KBM-7 (cell line): ENCODE results near the gene SMOC1.

ENCODE experiments used
- DNase-seq: peaks from one replicate; pipeline ENCODE4 v3.0.0-alpha.2; 2015
- in situ Hi-C: fragments of 300-500 bp; cut with MboI; formaldehyde crosslinking; loops from 2 replicates; pipeline ENCODE4 v1.14.3; 2020; ENCODE audit warnings: low sequenced_read_pairs, low pct_unique_long_range_greater_than_20kb, mixed read lengths

The SMOC1 gene

DNA sequence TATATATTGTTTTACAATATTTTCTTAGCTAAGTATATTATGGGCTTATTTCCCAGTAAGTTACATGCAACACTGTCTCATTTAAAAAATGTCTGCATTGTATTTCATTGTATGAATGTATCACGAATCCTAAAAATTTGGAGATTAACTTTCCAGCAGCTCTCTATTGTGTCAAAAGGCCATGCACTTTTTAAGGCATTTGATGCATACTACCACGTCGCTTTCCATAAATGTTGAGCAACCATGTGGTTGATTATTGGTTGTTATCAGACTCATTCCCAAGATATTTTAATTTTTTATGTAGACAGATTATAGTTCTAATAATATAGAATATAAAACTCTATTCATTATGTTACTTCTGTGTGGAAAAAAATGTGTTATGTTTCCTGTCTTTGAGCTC lies 79.9 kb downstream of the SMOC1 start:
- no peak for DNase-seq
- in situ Hi-C loops, result no loop called here

DNA sequence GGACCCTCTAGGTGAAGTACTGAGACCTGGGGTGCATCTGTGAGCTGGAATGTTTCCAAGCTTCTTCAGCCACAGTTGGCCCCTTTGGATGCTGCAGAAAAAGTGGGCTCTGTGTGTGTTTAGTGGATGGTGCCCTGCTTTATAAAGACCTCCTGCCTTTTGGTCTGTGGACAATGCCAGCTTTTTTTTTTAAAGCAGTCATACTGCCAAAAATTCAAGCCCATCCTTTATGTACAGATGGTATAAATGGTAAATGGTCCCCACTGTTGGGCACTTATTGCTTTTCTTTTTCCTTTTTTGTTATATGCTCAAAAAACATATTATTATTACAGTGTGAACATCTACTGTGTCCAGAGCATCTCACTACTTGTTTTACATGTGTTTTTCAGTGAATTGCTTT lies 81.1 kb downstream of the SMOC1 start:
- in situ Hi-C loops, result no loop called here
- DNase-seq, result no peak

DNA sequence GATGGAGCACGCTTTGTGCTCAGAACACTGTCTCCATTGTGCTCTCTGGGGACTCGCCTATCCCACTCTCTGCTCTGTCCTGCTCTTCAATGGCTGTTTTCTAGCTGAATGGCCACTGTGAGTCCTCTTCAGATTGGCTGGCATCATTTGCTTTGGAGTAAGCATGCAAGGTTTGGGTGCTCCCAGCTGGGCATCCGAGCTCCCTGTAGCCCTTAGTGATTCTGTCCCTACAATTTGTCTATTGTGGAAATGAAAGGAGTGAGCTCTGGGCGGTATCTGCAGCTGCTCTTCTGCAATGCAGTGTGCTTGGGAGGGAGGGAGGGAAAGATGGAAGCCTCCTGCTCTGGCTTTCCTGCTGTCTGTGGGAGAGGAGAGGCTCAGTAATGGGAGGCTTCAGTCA lies 84.8 kb downstream of the SMOC1 start:
- in situ Hi-C loops, result no loop called here
- DNase-seq, result no peak

DNA sequence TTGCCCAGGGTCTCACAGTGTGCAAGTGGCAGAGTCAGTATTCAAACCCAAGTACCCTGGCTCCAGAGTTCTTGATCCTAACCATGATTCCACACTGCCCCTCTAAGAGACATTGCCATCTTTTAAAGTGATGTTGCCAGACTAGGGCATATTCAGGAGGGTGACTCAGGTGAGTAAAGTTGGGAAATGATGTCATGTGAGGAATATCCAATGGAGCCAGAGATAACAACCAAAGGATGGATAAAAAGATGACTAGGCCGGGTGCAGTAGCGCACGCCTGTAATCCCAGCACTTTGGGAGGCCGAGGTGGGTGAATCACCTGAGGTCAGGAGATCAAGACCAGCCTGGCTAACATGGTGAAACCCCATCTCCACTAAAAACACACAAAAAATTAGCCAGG lies 85.6 kb downstream of the SMOC1 start:
- no peak for DNase-seq
- in situ Hi-C loops, result no loop called here

DNA sequence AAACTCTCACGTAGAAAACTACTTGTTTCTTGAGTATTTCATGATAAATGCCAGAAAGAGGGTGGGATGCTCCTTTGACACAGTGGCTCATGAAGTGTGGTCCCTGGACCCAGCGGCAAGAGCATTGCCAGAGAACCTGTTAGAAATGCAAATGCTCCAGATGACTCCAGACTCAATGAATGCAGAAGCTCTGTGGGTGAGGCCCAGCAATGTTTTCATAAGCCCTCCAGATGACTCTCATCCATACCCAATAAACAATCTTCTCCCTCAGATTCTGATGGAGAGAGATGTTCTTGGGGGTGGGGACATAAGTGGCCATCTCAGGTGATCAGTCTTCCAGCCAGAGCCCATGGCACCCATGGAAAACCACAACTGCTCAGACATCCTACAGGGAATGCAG lies 88.9 kb downstream of the SMOC1 start:
- in situ Hi-C loops, result no loop called here
- DNase-seq, result no peak

DNA sequence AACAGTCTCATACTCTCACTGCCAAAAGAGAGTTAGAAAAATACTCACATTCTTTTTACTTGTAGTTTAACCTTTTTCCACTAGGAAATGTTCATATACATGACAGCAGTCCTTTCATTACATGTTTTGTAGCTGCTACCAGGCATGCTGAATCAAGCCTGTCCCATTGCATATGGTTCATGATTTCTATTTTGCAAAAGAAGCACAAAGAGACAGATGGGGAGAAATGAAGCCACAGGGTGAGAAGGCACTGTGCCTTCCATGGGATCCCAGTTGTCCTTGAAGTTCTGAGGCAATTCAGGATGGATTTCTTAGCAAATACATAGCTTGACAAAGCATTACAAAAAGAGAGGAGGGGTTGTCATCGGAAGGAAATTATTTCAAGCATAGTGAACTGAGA lies 89.5 kb downstream of the SMOC1 start:
- no peak for DNase-seq
- in situ Hi-C loops, result no loop called here

DNA sequence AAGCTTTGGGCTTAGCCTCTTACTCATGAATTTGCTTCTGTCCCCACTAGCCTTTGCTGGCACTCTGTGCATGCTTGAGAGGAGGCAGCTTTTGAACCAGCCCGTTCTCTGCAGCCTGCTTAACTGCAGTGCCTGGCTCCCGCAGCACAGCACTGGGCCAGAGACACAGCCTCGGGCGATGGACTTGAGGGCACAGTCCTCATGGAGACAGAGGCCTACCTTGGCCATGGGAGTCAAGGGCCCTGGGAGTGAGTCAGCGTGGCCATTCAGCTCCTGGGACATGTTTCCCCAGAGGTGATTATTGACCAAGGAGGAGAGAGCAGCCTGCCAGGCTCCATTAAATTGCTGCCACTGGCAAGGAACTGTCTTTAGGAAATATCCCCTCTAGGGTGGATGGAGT lies 93.5 kb downstream of the SMOC1 start:
- no peak for DNase-seq
- in situ Hi-C loops, result no loop called here

DNA sequence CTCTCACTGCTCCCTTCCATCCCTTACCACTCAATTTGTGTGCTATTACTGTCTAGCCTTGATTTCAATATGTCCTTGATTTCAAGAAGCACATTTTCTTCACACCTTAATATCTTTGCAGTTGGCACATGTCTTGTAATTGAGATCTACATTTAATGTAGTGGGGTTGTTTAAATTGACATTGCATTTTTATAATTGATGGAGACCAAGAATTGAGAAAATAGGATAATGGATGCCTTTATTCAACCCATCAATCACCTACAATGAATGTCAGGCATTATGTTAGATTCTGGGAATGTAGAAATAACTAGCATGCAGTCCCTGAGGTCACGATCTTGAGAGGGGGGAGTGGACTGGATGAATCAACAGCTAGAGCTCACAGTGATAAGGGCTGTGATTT lies 94.6 kb downstream of the SMOC1 start:
- no peak for DNase-seq
- in situ Hi-C loops, result no loop called here

DNA sequence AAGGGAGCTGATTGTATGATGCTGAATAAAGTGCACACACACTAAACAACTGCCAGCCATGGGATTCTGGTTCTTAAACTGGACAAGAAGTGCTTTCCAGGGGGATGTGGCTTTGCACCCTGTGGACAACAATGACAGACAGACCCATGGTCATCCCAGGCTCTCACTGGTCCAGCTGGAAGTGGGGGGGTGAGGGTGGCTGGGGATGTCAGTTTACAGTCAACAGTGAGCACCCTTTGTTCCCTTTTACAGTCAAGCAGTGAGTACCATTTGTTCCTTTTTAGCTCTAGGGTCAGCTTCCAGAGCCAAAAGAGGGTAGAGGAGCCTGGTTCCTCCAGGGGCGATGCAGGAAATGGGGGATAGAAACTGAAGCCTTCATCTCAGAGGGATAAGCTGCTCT lies 100.7 kb downstream of the SMOC1 start:
- no peak for DNase-seq
- in situ Hi-C loops, result no loop called here

DNA sequence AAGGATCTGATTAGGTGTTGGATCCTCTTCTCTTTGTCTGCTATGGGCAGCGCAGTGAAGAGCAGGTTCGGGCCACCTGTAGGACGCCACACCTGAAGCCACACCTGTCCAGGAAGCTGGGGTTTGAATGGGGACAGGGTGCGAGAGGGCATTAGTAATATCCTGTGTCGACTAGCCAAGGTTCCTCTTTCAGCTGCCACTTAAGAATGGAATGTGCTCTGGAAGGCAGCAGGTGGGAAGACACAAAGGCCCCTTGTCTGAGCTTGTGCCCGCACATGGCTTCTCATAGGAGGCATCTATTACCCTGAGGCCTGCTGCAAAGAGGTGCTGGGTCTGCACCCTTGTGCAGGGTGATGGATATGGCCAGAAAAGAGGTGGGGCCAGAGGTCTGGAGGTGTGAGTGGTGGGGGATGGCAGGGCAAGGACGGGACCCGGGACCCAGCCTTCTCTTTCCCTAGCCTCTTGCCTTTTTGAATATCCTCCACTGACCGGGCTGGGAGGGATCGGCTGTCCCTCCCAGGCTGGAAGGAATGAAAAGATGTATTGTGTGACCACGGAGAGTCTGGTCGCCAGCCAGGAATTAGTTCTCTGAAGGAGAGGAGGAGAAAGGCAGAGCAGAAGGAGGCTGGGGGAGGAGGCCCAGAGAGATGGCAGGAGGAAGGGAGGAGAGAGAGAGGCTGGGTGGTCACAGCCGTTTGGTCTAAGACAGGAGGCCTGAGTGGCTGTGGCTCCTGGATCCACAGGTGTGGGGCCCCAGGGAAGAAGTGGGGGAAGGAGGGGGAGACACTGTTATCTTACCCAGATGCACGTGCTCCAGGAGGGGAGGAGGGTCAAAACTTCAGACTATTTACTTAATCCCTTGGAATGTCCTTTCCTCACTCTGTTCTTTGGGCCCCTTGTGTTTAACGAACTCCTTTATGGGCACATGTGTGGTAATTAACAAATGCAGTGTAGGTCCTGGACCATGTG lies 101.5 kb downstream of the SMOC1 start:
- in situ Hi-C loops, result no loop called here

DNA sequence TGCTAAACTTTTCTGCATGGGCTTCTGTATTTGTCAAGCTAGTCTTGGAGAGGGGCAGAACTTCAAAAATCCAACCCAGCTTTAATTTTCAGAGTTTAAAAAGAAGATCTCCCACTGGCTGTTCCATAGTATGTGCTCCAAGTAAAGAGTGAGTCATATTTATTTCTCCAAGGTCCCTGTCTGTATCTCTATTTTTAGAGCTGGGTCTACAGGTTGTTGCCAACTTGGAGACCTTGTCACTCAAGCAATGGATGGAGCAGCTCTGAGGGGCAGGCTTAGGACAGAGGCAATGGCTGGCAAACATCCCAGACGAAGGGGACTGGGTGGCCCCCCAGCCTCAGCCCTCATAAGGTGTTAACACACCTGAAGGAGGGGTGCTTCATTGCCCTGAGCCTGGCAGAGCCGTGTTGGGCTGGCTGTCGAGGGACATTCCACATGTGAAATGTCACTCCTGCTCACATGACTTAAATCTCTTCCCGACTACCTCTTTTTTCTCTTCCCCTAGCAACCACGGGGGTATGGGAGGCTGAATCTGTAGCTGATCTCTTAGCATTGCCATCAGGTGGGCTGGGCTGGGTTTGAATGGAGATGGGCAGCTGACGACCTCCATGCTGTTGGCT lies 103.1 kb downstream of the SMOC1 start:
- no peak for DNase-seq
- in situ Hi-C loops, result no loop called here

More for the DNA sequence above, 101.5 kb downstream of the SMOC1 start:
- no peak for DNase-seq

DNA sequence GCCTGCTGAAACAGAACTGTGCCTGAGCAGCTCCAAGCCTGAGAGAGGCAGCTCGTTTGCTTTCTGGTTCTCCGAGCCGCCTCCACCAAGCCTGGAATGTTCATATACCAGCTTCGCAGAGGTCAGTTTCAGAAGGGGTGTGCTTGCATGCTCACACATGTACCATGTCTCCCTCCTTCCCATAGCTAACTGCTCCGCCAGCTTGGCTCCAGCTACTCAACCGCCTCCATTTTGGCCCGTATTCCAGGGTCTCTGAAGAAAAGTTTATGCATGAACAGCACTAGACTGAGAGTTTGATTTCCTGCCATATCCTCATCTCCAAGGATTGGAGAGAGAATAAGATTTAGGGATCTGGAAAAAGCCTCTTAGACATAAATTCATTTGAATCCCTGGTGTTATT lies 103.7 kb downstream of the SMOC1 start:
- in situ Hi-C loops, result no loop called here
- no peak for DNase-seq

DNA sequence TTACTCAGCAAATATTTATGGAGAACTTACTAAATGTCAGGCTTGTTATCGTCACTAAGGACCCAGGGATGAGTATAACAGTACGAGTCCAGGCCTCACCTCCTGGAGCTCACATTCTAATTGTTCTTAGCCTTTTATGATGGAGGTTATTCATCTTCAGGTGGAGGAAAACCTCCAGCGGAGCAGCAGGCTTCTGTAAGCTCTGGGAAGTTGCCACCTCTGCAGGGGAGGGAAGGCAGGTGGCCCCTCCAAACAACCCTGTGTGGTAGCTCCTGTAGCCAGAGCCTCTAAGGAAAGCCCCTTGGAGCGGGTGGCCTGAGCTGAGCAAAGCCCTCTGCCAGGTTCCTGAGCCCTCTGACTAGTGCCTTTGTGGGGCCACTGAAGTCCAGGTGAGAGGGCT lies 104.1 kb downstream of the SMOC1 start:
- in situ Hi-C loops, result no loop called here
- DNase-seq, result no peak

DNA sequence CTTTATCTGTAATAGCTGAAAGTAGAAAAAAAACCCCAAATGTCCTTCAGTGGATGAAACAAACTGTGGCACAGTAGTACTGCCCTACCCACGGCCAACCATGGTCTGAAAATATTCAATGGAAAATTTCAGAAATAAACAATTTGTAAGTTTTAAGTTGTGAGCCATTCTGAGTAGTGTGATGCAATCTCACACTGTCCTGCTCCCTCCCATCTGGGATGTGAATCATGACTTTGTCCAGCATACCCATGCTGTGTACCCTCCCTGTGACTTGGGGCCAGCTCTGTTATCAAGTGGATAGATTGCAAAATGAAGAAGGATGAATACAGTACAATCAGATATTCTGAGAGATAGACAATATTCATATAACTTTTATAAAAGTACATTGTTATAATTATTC lies 106.2 kb downstream of the SMOC1 start:
- in situ Hi-C loops, result no loop called here
- no peak for DNase-seq

DNA sequence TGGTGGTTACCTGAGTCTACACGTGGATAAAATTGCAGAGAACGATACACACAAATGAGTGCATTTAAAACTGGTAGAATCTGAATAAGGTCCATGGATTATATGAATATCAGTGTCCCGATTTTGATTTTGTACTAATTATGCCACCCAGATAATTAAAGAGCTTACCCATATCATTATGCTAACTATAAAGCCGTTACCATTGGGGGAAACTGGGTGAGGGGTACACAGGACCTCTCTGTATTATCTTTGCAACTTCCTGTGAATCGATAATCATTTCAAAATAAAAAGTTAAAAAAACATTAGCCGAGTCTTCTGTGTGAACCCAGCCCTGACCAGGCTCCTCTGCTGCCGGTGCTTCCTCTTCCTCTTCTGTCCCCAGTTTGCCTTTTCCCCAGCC lies 107.1 kb downstream of the SMOC1 start:
- DNase-seq, result no peak
- in situ Hi-C loops, result no loop called here

DNA sequence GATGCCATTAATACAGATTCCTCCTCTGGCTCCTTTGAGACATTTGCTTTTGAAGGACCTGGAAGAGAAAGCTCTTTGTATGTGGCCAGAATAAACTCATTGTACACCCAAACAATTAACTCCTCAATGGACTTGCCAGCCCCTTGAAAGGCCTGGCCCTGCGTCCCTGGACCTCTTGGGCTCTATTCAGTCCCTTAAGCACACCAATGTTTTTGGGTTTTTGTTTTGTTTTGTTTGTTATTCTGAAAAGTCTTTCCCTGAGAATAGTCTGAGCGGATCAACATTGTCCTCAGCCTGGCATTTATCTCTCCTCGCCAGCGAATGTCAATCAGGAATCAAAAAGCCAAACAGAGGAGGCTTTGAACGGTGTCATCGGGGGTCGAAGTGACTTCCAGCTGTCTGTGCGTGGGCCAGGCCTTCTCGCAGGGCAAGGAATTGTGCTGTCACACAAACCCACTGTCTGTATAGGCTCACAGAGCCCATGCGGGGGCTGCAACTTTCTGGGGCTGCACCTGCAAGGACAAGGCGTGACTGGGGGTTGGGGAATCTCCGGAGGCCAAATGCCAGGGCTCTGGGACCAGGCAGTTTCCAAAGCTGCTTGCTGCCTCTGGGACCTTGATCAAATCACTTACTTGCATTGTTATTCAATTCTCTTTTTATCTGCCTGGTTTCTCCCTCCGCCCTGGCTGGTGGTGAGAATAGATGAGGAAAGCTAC lies 108.3 kb downstream of the SMOC1 start:
- in situ Hi-C loops, result no loop called here
- no peak for DNase-seq

DNA sequence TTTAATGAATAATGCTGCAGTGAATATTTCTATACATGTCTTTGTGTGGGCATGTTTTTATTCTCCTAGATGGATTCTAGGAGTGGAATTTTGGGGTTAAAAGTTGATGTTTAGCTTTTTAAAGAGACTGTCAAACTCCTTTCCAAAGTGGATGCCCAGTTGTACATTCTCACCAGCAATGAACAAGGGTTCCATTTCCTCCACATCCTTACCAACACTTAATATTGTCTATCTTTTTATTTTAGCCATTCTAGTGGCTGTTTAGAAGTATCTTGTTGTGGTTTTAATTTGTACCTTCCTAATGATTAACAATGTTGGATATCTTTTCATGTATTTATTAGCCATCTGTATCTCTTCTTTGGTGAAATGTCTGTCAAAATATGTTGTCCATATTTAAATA lies 109.8 kb downstream of the SMOC1 start:
- DNase-seq, result no peak
- in situ Hi-C loops, result no loop called here

DNA sequence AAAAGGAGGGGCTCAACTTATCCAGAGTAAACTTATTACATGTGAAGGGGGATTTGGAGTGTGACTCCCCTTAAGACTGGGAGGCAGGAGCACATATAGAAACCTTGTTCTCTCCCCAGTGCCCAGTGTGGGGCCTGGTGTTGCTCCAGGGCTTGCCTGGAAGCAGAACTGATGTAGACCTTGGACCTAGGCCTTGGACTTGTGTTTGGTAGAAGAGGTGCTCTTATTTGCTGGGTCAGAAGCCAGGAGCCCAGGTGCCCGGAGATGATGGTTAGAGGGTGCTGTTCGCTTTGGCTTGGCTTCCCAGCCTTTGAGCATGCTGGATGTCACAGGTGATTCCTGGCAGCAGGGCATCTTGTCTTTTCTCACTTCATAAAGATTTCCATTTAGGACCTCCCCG lies 110.4 kb downstream of the SMOC1 start:
- no peak for DNase-seq
- in situ Hi-C loops, result no loop called here

DNA sequence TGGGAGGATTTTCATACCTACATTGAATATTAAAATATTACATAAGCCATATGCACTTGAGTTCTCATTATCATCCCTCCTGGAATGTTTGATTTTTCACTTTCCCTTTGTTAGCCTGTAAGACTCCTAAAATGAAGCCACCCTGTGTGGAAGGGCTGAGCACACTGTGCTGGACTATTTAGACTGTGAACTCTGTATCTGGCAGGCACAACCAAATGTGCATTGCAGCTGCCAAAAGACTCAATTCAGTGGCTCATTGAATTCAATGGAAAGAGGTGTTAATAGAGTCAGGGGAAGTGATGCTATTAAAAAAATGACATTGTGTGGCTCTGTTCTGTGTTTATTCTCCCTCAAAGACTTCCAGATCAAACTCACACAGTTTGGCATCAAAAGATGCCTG lies 111.1 kb downstream of the SMOC1 start:
- in situ Hi-C loops, result no loop called here
- DNase-seq, result no peak

DNA sequence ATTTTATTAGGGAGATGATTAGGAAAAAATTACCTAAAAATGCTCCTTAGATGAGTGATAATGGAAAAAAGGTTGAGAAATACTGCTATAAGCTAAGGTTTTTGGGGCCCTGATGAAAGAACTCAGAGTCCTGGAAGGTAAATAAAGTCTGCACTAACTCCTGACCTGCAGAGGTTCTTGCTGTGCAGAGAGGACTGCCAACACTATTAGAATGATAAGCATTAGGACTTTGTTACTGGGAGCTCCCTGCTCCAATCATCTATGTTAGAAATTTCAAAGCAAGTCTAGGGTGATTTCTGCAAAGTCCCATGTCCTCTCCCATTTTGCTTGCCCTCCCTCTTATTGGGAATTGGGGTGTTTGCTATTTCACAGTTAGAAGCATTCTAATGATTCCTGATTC lies 112.2 kb downstream of the SMOC1 start:
- in situ Hi-C loops, result no loop called here
- DNase-seq, result no peak
